ENCODE results near the gene SELENOH. TPM values are rescaled to one million over a fixed set of nuclear protein-coding genes. Genes with fewer than 3 reads are reported as not detected.

The SELENOH gene
- total and polyA plus RNA-seq, 9 of the 15 experiments (the other 6 are each of a cell fraction or from before 2014, with no cell fraction given), result 16.6 to 299 (median 118) TPM

GRCh38 chr11:57741132-57742086 lies at the start of gene SELENOH (continued):
- TF ChIP-seq FOXO4 (CRISPR knock-in tag; IDR thresholded peaks at IDR 0.05) (no peak), NR2F6 (CRISPR knock-in tag; IDR thresholded peaks at IDR 0.05) (no peak), E2F5 (CRISPR knock-in tag; IDR thresholded peaks at IDR 0.05) (no peak; the same call in 1 of the 2 replicates), RBM15 (IDR thresholded peaks at IDR 0.05; ENCODE audit: insufficient read depth, low read length) (no peak), HEY1 (CRISPR knock-in tag; IDR thresholded peaks at IDR 0.05; ENCODE audit: borderline replicate concordance) (no peak; the same call in 1 of the 2 replicates), ZNF436 (CRISPR knock-in tag; IDR thresholded peaks at IDR 0.05) (peak; percentile 64; the same call in 1 of the 2 replicates), ZBTB43 (CRISPR knock-in tag; IDR thresholded peaks at IDR 0.05) (peak; percentile 54; the same call in 1 of the 2 replicates), ZBTB12 (CRISPR knock-in tag; IDR thresholded peaks at IDR 0.05) (no peak), SRSF9 (IDR thresholded peaks at IDR 0.05; ENCODE audit: borderline replicate concordance, low read depth, low read length) (no peak), MEF2D (tag; conservative IDR thresholded peaks at IDR 0.05; ENCODE audit: low read depth) (peak; percentile 65), GABPB2 (CRISPR knock-in tag; conservative IDR thresholded peaks at IDR 0.05) (no peak; the same call in 1 of the 2 replicates), DNMT1 (IDR thresholded peaks at IDR 0.05) (no peak), ZNF589 (CRISPR knock-in tag; IDR thresholded peaks at IDR 0.05; ENCODE audit: low read depth) (no peak; the same call in 1 of the 2 replicates), HBP1 (CRISPR knock-in tag; IDR thresholded peaks at IDR 0.05) (no peak; the same call in 1 of the 2 replicates), NBN (IDR thresholded peaks at IDR 0.05; ENCODE audit: low read depth) (peak; percentile 95), BCL6 (CRISPR knock-in tag; IDR thresholded peaks at IDR 0.05) (no peak), GTF2E2 (tag; IDR thresholded peaks at IDR 0.05) (peak; percentile 92), ZBTB5 (IDR thresholded peaks at IDR 0.05) (no peak)

All from K562 (cell line).